Activated CD4-positive, CD25-positive, alpha-beta regulatory T cell treated with anti-CD3 and anti-CD28 coated beads, Interleukin-2, amount 50 U/mL, for 24 hours (primary cell): ENCODE data around the gene ITGAL.

Experiments used
- ATAC-seq, 2 donors: fragments of 150-1000 bp; cut with Tn5 transposase; one replicate each; pipeline ENCODE4 v1.10.0; 2021; ENCODE audit warnings: mild to moderate bottlenecking in 1 of 2, moderate library complexity in 1 of 2

ITGAL gene

DNA sequence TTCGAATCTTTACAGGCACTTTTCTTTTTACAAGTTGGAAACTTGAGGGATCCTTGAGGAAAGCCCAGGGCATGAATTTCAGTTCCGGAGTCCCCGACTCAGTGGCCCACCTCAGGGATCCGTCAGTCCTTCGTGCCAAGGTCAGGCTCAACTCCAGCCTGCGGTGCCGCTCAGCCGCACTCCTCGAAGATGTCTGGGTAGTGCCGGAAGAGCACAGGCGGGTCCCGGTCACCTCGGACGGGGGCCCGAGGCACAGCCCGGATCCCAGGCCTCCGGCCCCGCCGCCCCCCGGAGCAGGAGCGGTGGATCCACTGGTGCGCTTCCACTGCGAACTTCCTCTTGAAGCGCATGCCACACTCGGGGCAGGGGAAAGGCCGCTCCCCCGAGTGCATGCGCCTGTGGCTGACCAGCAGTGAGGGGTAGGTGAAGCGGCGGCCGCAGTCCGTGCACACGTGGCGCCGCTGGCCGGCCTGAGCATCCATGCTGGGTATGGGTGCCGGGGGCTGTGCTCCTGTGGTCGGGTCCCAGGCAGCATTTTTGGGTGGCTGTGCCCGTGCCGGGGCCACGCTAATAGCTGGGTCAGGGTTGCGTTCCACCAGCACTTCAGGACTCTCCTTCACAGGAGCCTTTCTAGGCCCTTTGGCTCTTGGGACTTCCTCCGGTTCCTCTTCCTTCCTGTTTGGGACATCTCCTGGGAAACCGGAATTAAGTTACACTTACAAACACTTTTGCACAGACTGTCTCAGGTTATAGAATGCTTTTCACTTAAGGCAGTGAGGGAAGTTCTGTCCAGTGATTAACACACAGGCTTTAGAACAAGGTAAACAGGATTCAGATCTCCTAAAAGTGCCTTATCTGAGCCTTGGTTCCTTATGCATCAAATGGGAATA, 97.4 kb downstream of the ITGAL start:
- no peak for ATAC-seq

DNA sequence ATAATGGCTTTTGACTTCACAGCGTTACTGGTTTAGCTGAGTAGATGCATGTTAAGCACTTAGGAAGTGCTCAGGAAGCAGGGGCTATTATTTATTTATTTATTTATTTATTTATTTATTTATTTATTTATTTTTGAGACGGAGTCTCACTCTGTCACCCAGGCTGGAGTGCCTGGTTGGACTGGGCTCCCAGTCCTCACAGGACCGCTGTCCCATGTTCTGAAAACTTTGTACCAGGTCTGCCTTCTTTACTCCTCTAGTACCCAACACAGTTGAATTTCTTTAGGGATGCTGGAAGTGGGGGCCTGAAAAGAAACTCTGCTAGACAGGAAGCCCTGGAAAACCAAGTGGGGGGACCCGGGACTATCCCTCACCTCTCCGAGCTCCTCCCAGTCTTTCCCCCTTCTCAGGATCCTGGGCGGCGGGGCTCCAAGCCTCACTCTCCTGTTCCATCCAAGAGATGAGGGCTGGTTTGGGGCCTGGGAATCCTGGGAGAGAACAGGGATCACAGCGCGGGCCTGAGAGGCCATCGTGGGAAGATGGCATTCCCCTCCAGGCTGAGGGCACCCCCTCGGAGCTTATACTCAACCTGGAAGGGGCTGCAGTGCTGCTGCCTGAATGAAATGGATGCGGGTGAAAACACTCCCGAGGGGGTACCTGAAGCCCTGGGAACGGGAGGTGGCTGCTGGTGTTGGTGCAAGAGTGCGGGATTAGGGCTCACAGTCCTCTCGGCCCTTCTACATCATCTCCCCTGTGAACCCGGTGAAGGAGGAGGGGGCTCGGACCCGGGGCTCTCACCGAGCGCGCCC, 98.3 kb downstream of the ITGAL start:
- ATAC-seq, result no peak

DNA sequence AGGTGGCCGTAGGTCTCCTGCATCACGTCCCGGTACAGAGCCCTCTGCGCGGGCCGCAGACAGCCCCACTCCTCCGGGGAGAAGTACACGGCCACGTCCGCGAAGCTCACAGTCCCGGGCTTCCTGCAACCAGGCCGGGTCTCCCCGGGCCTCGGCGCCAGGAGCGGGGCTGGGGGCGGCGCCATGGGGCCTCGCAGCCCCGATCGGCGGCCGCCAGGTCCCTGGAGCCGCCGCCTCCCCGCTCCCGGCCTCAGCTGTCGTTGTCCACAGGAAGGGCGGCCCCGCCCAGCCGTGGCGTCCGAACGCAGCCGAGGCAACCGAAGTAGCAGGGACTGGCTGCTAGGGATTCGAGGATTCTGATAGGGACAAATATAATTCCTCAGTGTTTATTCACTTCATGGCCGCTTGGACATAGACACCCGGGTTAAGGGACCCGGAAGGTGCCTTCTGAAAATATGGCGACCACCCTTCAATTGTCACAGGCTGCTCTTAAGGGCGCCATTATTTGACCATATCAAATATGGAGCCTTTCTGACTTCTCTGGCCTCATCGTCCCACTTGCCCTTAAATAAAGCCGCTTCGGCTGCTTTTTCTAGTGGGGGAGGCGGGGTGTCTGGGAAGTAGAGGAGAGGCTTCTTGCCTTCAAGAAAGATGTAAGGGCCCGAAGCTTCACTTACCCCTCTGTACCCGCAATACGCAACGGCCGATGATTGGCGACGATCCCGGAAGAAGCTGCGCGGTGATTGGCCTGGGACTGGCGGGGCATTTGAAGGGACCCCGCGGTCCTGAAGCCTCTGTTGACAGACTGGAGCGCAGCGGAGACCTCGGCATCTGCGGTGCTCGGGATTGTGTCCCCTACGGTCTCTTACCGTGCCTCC, 99.1 kb downstream of the ITGAL start, which contains the start of gene ZNF688:
TSS of gene ZNF688 (minus strand) at position 270 of the 878 bp plus-strand sequence. CDS start at position 185, 85 bp downstream.
- peak; percentile 73 to 75 for ATAC-seq
